Mesendoderm (in vitro differentiated cells): ENCODE measurements around the gene RBMS1.

ENCODE experiments used
- DNase-seq: peaks from one replicate; pipeline ENCODE4 v3.0.0; 2013
- H2AK5ac ChIP-seq: 2 replicates; pipeline ENCODE4 v1.6.1; 2013; ENCODE audit warnings: low read length, inconsistent platforms
- H2BK120ac ChIP-seq: 2 replicates; pipeline ENCODE4 v1.6.1; 2013; ENCODE audit warnings: low read depth, mild to moderate bottlenecking, low read length, moderate library complexity, mixed read lengths
- H2BK15ac ChIP-seq: replicated peaks from 2 replicates; pipeline ENCODE4 v1.6.1; 2013; ENCODE audit warnings: low read depth, mild to moderate bottlenecking, moderate library complexity
- H2BK5ac ChIP-seq: 2 replicates; pipeline ENCODE4 v1.6.1; 2013; ENCODE audit warnings: low read length, inconsistent platforms
- H3K18ac ChIP-seq: 2 replicates; pipeline ENCODE4 v1.6.1; 2013; ENCODE audit warnings: mild to moderate bottlenecking, low read length, mixed read lengths
- H3K23ac ChIP-seq: one replicate; pipeline ENCODE4 v1.6.1; 2013; ENCODE audit warnings: low read length
- H3K27ac ChIP-seq: 2 replicates; pipeline ENCODE4 v1.5.1; 2013; ENCODE audit warnings: low read depth, mild to moderate bottlenecking, inconsistent platforms, low read length, moderate library complexity
- H3K27me3 ChIP-seq: 2 replicates; pipeline ENCODE4 v1.6.1; 2013; ENCODE audit warnings: low read length, control low read depth, mild to moderate bottlenecking, inconsistent platforms; ENCODE audit not compliant: insufficient read depth, poor library complexity
- H3K36me3 ChIP-seq: 2 replicates; pipeline ENCODE4 v1.6.1; 2013; ENCODE audit warnings: low read length, inconsistent platforms; ENCODE audit not compliant: control insufficient read depth, insufficient read depth
- H3K4ac ChIP-seq: one replicate; pipeline ENCODE4 v1.6.1; 2013; ENCODE audit warnings: low read depth, mild to moderate bottlenecking, low read length, moderate library complexity
- H3K4me1 ChIP-seq: 2 replicates; pipeline ENCODE4 v1.6.1; 2013; ENCODE audit warnings: low read depth, low read length, inconsistent platforms; ENCODE audit not compliant: control insufficient read depth
- H3K4me2 ChIP-seq: 2 replicates; pipeline ENCODE4 v1.6.1; 2013; ENCODE audit warnings: low read length
- H3K4me3 ChIP-seq: 2 replicates; pipeline ENCODE4 v1.5.1; 2013; ENCODE audit warnings: mild to moderate bottlenecking, low read length
- H3K56ac ChIP-seq: one replicate; pipeline ENCODE4 v1.6.1; 2013; ENCODE audit warnings: low read length
- H3K79me1 ChIP-seq: 2 replicates; pipeline ENCODE4 v1.6.1; 2013; ENCODE audit warnings: low read length, inconsistent platforms
- H3K79me2 ChIP-seq: 2 replicates; pipeline ENCODE4 v1.6.1; 2013; ENCODE audit warnings: mild to moderate bottlenecking, low read length; ENCODE audit not compliant: control insufficient read depth, insufficient read depth
- H3K9ac ChIP-seq: 2 replicates; pipeline ENCODE4 v1.6.1; 2013; ENCODE audit warnings: low read length, inconsistent platforms
- H4K5ac ChIP-seq: one replicate; pipeline ENCODE4 v1.6.1; 2013; ENCODE audit warnings: low read length
- H4K8ac ChIP-seq: one replicate; pipeline ENCODE4 v1.6.1; 2013; ENCODE audit warnings: low read depth, mild to moderate bottlenecking, control low read depth, low read length, moderate library complexity
- WGBS: extraction: QIAGEN DNeasy Blood & Tissue Kit; methylation state at CpG from one replicate; pipeline ENCODE4 v1.1.7; 2013; ENCODE audit warnings: low lambda C conversion rate, missing lambda C conversion rate; ENCODE audit not compliant: insufficient coverage; ENCODE audit errors: extremely low coverage; 5-methylcytosine and 5-hydroxymethylcytosine counted together

Gene RBMS1

GRCh38 chr2:160353813-160354212, 139.8 kb downstream of the RBMS1 start:
- no peak overlapping the region for H2BK5ac ChIP-seq
- DNase-seq: no peak
- no peaks in the 10 kb centered on the region for H3K27me3 ChIP-seq
- H2BK15ac ChIP-seq: no peak overlapping the region
- no peak overlapping the region for H3K4ac ChIP-seq
- H3K23ac ChIP-seq: no peak overlapping the region
- no peak overlapping the region for H3K9ac ChIP-seq
- H3K27ac ChIP-seq: no peak overlapping the region
- H3K4me1 ChIP-seq: no peaks in the 10 kb centered on the region
- H3K79me1 ChIP-seq: peaks cover 40% of the 10 kb centered on the region
- no peak overlapping the region for H2AK5ac ChIP-seq
- no peaks in the 10 kb centered on the region for H3K36me3 ChIP-seq
- H3K4me3 ChIP-seq: no peak overlapping the region
- H3K56ac ChIP-seq: no peak overlapping the region
- H4K8ac ChIP-seq: no peak overlapping the region
- no peak overlapping the region for H3K18ac ChIP-seq
- H3K79me2 ChIP-seq: peaks cover 29% of the 10 kb centered on the region
- H3K4me2 ChIP-seq: no peak overlapping the region
- H2BK120ac ChIP-seq: no peak overlapping the region
- WGBS: no CpG with 5 or more reads among the region's 5 CpGs
- no peak overlapping the region for H4K5ac ChIP-seq

- Histone ChIP-seq H3K23ac (no peak overlapping the region), H3K4ac (no peak overlapping the region), H3K56ac (no peak overlapping the region), H2BK15ac (no peak overlapping the region), H3K79me1 (peaks cover 42% of the 10 kb centered on the region), H2AK5ac (no peak overlapping the region), H3K27me3 (no peaks in the 10 kb centered on the region), H3K79me2 (peaks cover 30% of the 10 kb centered on the region), H3K36me3 (no peaks in the 10 kb centered on the region), H3K9ac (no peak overlapping the region), H3K4me1 (no peaks in the 10 kb centered on the region), H3K18ac (no peak overlapping the region), H2BK120ac (no peak overlapping the region), H3K4me3 (no peak overlapping the region), H4K8ac (no peak overlapping the region), H3K27ac (no peak overlapping the region), H3K4me2 (no peak overlapping the region), H4K5ac (no peak overlapping the region), H2BK5ac (no peak overlapping the region)
- WGBS: no CpG with 5 or more reads among the region's 1 CpG
- no peak for DNase-seq
Measured at GRCh38 chr2:160353166-160353565, 140.4 kb downstream of the RBMS1 start.

- H3K79me1 ChIP-seq: peaks cover 38% of the 10 kb centered on the region
- no peak overlapping the region for H3K23ac ChIP-seq
- no peak overlapping the region for H3K4ac ChIP-seq
- no peak overlapping the region for H3K4me3 ChIP-seq
- no peaks in the 10 kb centered on the region for H3K4me1 ChIP-seq
- H3K18ac ChIP-seq: no peak overlapping the region
- no peaks in the 10 kb centered on the region for H3K27me3 ChIP-seq
- no peak overlapping the region for H2BK5ac ChIP-seq
- no peak overlapping the region for H4K5ac ChIP-seq
- H3K4me2 ChIP-seq: no peak overlapping the region
- H2BK15ac ChIP-seq: no peak overlapping the region
- no peak overlapping the region for H3K9ac ChIP-seq
- no peak overlapping the region for H3K56ac ChIP-seq
- no peak overlapping the region for H2BK120ac ChIP-seq
- no peak overlapping the region for H2AK5ac ChIP-seq
- no peak for DNase-seq
- no peak overlapping the region for H4K8ac ChIP-seq
- no peaks in the 10 kb centered on the region for H3K36me3 ChIP-seq
- no CpG with 5 or more reads among the region's 5 CpGs for WGBS
- peaks cover 25% of the 10 kb centered on the region for H3K79me2 ChIP-seq
- H3K27ac ChIP-seq: no peak overlapping the region
Measured at GRCh38 chr2:160352500-160352899, 141.1 kb downstream of the RBMS1 start.

GRCh38 chr2:160351956-160352355, 141.7 kb downstream of the RBMS1 start:
- Histone ChIP-seq H3K9ac (no peak overlapping the region), H4K5ac (no peak overlapping the region), H3K79me1 (peaks cover 38% of the 10 kb centered on the region), H3K4me2 (no peak overlapping the region), H3K23ac (no peak overlapping the region), H2BK15ac (no peak overlapping the region), H3K79me2 (peaks cover 26% of the 10 kb centered on the region), H3K4me3 (no peak overlapping the region), H3K27ac (no peak overlapping the region), H3K56ac (no peak overlapping the region), H3K27me3 (no peaks in the 10 kb centered on the region), H3K36me3 (no peaks in the 10 kb centered on the region), H2BK120ac (no peak overlapping the region), H3K4me1 (no peaks in the 10 kb centered on the region), H3K4ac (no peak overlapping the region), H2BK5ac (no peak overlapping the region), H2AK5ac (no peak overlapping the region), H4K8ac (no peak overlapping the region), H3K18ac (no peak overlapping the region)
- no peak for DNase-seq
- no CpG with 5 or more reads among the region's 4 CpGs for WGBS

GRCh38 chr2:160349306-160349705, 144.3 kb downstream of the RBMS1 start:
- Histone ChIP-seq H3K27ac (no peak overlapping the region), H2BK120ac (no peak overlapping the region), H3K9ac (no peak overlapping the region), H3K79me1 (peaks cover 35% of the 10 kb centered on the region), H3K4ac (no peak overlapping the region), H2BK15ac (no peak overlapping the region), H3K4me3 (no peak overlapping the region), H3K36me3 (no peaks in the 10 kb centered on the region), H3K4me1 (no peaks in the 10 kb centered on the region), H3K79me2 (peaks cover 26% of the 10 kb centered on the region), H2BK5ac (no peak overlapping the region), H3K4me2 (no peak overlapping the region), H3K23ac (no peak overlapping the region), H3K27me3 (no peaks in the 10 kb centered on the region), H3K56ac (no peak overlapping the region), H4K5ac (no peak overlapping the region), H3K18ac (no peak overlapping the region), H2AK5ac (no peak overlapping the region), H4K8ac (no peak overlapping the region)
- WGBS: no CpG with 5 or more reads among the region's 2 CpGs
- no peak for DNase-seq

- Histone ChIP-seq H3K23ac (no peak overlapping the region), H3K36me3 (no peaks in the 10 kb centered on the region), H3K4me2 (no peak overlapping the region), H3K27me3 (no peaks in the 10 kb centered on the region), H4K8ac (no peak overlapping the region), H2BK120ac (no peak overlapping the region), H2BK15ac (no peak overlapping the region), H3K27ac (no peak overlapping the region), H3K18ac (no peak overlapping the region), H3K56ac (no peak overlapping the region), H2AK5ac (no peak overlapping the region), H3K4me3 (no peak overlapping the region), H3K79me1 (peaks cover 30% of the 10 kb centered on the region), H3K79me2 (peaks cover 29% of the 10 kb centered on the region), H2BK5ac (no peak overlapping the region), H3K4me1 (no peaks in the 10 kb centered on the region), H3K4ac (no peak overlapping the region), H3K9ac (no peak overlapping the region), H4K5ac (no peak overlapping the region)
- no CpG with 5 or more reads among the region's 1 CpG for WGBS
- DNase-seq: no peak
Measured at GRCh38 chr2:160347269-160347863, 146.2 kb downstream of the RBMS1 start.
